ENCODE results near the gene UFC1.

Gene UFC1

GRCh38 chr1:161196111-161196510, 42.3 kb downstream of the UFC1 start:
- no peak for DNase-seq

- no peak for DNase-seq
These were observed 43.0 kb downstream of the UFC1 start for GRCh38 chr1:161196521-161197451.

DNA sequence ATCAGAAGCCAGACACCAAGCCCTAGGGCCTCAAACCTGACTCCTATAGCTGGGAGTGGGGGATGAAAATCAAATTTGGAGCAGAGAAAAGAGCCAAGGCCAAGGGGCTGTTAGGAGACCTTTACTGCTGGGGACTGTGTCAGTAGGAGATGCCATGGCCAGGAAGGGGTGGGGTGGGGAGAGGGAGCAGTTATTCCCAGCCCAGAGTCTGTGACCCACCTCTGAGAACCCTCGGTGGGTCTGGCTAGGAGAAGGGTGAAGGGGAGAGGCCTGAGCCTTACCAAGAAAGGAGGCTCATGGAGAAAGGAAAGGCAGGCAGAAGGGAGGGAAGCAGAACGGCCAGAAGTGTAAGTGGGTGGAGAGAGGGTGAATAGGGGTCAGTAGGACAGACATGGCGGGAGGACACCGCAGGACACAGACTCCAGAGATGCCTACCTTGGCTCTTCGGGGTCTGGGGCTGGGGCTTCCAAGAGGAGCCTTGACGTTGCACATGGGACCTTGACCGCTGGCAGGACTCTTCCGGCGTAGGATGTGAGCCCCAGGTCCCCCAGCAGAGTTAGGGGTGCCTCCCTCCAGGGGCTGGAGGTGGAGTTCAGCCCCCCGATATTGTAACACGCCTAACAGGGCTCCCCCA, 43.9 kb downstream of the UFC1 start:
- no peak for DNase-seq

GRCh38 chr1:161198194-161198896, 44.6 kb downstream of the UFC1 start:
- DNase-seq = no peak

GRCh38 chr1:161198897-161199431, 45.2 kb downstream of the UFC1 start, which contains the start of gene ADAMTS4:
Gene ADAMTS4, minus strand, starts transcription at chr1:161199054. Its CDS starts 427 bp downstream, at chr1:161198627.
- no peak for DNase-seq

DNA sequence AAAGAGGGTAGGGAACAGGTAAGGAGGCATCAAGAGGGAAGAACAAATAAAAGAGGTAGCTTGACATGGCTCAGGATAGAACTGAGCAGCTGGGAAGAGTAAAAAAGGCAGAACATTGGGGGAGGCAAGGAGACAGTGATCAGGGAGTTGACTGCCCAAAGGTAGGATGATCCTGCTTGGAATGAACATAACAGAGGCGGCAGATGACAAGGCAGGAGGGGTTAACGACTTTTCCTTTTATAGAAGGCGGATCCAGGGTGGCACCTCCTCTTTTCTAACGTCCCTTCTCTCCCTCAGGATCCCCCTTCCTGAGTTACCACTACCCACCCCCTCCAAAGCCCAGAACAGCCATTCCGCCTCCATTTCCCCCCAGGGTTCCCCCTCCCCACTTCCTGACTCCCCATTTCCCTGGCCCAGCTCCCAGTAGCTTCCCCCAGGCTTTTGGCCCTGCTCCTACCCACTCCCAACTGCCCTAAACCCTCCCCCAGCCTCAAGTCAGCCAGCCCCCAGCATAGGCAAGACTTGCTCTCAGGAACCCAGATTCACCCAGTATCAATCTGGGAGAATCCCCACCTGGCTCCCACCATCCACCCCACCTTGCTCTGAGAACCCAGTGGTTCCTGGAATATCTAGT, 45.8 kb downstream of the UFC1 start:
- no peak for DNase-seq

DNA sequence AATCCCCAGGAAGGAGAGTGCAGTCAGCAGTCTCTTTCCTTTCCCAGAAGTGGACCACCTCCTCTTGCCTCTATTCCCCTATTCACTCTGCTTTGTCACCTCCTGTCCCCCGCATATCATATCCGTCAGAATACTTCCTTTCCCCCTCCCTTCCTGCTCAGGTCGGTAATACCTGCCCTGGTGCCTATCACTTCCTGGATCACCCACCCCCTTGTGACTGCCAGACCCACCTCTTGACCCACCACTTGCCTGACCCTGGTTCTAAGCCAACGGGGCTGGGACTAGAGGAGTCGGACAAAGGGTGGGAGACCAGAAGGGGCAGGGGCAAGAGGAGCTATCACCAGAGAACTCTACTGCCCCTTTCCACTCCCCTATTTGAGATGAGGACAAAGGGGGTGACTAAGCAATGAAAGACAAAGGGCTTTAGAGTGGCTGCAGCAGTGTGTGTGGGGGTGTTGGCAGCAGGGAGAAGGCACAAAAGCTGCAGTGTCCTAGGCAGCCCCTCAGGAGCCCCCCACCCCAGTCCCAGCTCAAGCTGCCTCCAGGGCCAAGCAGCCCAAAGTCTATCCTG, 46.7 kb downstream of the UFC1 start:
- peak in 1 of 6 experiments; percentile 24 for DNase-seq

DNA sequence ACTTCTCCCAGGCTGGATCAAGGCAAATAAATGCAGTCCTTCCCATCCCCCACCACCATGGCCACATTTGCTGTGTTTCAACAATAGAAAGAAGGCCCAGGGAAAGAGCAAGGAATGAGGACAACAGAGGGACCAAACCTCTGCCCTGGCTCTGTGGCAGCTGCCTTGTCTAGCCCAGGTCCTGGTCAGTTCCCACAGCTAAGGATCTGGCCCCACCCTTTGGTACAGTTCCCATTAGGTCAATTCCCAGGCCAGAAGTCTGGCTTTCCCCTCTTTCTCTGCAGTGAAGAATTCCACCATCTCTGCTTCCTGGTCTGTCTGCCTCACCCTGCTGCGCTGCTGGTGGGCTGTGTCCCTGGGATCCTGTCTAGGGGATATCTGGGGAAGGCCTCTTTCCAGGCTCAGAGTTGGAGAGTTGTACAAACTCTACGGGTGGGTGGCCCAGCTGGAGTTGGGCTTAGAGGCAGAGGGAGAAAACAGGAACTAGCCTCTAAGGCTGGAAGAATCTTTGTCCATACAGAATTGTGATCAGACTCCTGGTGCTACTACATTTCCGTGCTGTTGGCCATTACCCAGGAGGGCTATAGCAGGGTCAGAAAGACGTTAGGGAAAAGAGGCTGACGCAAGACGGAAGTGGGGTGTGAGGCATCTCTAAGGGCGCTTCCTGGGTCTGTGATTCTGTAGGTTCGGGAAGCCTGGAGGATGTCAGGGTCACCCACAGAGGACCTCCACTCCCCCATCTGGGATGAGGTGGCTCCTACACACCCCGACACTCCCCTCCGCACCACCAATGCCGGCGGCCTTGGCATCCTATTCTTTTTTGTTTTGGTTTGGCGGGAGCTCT, 47.4 kb downstream of the UFC1 start:
- DNase-seq = no peak

DNA sequence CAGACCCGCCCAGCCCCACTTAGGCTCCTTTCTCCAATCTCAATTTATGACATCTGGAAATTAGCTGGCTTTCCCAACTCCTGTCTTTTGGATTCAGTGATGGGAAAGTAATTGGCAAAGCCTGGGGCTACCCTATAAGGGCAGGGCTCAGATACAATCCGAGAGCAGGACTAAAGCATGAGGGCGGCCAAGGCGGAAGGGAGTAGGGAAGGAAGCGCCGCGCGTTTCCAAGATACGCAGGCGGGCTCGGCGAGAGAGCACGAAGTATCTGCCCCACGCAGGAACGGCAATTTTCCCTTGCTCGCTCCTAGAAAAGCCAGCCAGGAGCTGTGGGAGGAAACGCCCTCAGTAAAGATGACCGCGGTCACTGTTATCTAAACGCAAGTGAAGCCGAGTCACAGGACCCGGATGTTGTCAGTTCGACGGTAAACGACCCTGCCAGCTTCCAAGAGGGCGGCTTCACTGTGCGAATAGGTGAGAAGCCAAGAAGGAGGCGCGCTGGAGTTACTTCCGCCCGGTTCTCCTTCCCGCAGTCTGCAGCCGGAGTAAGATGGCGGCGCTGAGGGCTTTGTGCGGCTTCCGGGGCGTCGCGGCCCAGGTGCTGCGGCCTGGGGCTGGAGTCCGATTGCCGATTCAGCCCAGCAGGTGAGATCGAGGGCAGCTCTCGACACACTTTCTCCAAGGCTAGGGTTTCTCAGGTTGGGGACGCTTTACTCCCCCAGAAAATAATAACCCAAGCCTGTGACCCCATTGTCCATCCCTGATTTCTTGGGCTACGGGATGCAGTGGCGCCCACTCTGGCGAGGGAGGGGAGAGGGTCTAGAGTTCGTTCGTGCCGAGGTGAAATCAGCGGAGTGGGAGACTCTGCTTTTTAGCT, 48.3 kb downstream of the UFC1 start, which contains the start of gene NDUFS2:
Gene NDUFS2, plus strand, starts transcription at position 532 of the 877 bp plus-strand sequence. Its CDS starts 19 bp downstream, at position 551.
- DNase-seq = peak; percentile 85 to 95 (median 93)

- no peak for DNase-seq
These were observed 52.8 kb downstream of the UFC1 start for GRCh38 chr1:161206411-161207140.

DNA sequence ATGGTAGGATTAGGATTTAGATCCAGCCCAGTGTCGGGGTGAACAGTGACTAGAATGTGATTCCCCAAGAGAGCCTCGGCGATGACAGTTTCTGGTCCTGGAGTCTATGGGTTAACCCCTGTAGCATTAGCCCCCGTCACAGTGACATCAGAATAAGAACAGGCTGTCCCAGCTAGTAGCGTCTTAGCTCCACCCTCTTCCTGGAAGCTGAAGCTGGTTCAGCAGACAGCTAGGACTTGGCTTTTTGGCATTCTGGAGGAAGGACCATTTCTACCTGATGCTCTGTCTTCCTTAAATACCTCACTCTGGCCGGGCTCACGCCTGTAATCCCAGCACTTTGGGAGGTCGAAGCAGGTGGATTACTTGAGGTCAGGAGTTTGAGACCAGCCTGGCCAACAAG, 53.4 kb downstream of the UFC1 start:
- DNase-seq = no peak

Data from stimulated activated naive CD4-positive, alpha-beta T cell (primary cell).